Hepatocyte (in vitro differentiated cells): ENCODE results near the gene FGF12.

Source experiments
- EZH2 ChIP-seq: fragments of 200-600 bp; sonication (generic); IDR thresholded peaks from 2 replicates; pipeline ENCODE4 v1.6.1; 2016; ENCODE audit warnings: antibody characterized with exemption, mild to moderate bottlenecking, borderline replicate concordance
- TF ChIP-seq, protein P1 (sequence below): fragments of 200-600 bp; sonication (generic); IDR thresholded peaks from 2 replicates; pipeline ENCODE4 v1.5.1; 2016; ENCODE audit warnings: antibody characterized with exemption, mild to moderate bottlenecking; ENCODE audit not compliant: poor library complexity

DNA sequence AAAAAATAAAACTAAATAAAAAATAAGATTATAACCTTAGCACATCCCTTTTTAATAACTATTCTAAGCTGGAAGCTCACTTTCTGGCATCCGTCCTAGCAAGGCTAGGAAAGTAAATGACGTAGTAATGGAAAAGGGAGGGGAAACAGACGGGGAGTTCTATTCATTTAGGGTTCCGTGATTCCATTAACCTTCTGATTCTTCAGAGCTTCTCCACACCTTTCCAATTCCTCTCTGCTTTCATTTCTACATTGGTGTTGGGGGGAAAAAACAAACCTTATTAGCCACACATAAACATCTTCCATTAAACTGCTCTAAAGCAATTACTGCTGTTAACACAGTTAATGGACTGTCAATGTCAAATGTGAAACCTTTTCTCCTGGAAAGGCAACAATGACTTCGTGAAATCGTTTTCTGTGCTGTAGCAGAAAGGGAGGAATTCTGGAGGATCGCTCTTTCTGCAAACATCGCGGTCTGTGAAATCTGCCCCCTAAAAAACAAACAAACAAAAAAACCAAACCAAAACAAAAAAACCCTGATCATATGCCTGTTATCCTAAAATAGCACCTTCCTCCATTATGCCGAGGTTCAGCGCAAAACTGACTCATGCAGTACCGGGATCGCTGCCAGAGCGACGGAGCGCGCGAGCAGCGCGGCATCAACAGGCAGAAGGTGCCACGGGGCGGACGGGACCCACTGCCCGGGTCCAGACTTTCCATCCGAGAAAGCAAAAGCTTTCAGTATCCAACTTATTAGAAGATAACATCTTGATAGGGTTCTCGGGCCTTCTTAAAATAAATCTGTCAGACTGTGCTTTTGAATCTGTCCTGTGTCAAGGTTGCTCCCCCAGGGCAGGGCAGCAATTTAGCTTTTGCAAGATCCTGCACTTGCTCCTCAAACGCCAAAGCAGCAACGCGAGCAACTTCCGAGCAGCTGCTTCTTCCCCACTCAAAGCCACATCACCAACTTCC, 156.2 kb downstream of the FGF12 start:
- TF ChIP-seq, protein P1, sequence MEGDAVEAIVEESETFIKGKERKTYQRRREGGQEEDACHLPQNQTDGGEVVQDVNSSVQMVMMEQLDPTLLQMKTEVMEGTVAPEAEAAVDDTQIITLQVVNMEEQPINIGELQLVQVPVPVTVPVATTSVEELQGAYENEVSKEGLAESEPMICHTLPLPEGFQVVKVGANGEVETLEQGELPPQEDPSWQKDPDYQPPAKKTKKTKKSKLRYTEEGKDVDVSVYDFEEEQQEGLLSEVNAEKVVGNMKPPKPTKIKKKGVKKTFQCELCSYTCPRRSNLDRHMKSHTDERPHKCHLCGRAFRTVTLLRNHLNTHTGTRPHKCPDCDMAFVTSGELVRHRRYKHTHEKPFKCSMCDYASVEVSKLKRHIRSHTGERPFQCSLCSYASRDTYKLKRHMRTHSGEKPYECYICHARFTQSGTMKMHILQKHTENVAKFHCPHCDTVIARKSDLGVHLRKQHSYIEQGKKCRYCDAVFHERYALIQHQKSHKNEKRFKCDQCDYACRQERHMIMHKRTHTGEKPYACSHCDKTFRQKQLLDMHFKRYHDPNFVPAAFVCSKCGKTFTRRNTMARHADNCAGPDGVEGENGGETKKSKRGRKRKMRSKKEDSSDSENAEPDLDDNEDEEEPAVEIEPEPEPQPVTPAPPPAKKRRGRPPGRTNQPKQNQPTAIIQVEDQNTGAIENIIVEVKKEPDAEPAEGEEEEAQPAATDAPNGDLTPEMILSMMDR, result no peak
- no peak for TF ChIP-seq EZH2
